ENCODE results near the gene LGSN.
"Not testable (repeated sequence)": the region's sequence is repeated elsewhere in the genome, so short reads cannot be mapped to it uniquely, and the experiment has no call there.

The LGSN gene

GRCh38 chr6:63305277-63305676 lies 14.5 kb downstream of the LGSN start:
- no peak for DNase-seq

- DNase-seq: no peak
Observed at GRCh38 chr6:63303476-63303875, 16.3 kb downstream of the LGSN start.

GRCh38 chr6:63299667-63300066 lies 20.1 kb downstream of the LGSN start:
- DNase-seq: no peak

- DNase-seq: no peak
Observed at GRCh38 chr6:63295553-63296194, 24.1 kb downstream of the LGSN start.

GRCh38 chr6:63290492-63291058 lies 29.2 kb downstream of the LGSN start:
- no peak for DNase-seq

GRCh38 chr6:63289269-63289872 lies 30.4 kb downstream of the LGSN start:
- DNase-seq: no peak

GRCh38 chr6:63280639-63281180 lies 39.1 kb downstream of the LGSN start:
- no peak for DNase-seq

- DNase-seq: no peak
Observed at GRCh38 chr6:63278916-63279315, 40.9 kb downstream of the LGSN start.

GRCh38 chr6:63275953-63276352 lies 43.8 kb downstream of the LGSN start:
- DNase-seq: no peak

GRCh38 chr6:63274795-63275430 lies 44.9 kb downstream of the LGSN start:
- not testable (repeated sequence) for DNase-seq

GRCh38 chr6:63272397-63272796 lies 47.4 kb downstream of the LGSN start:
- DNase-seq: no peak

GRCh38 chr6:63269470-63269869 lies 50.3 kb downstream of the LGSN start:
- DNase-seq: no peak

GRCh38 chr6:63268574-63268973 lies 51.2 kb downstream of the LGSN start:
- DNase-seq: no peak

GRCh38 chr6:63267828-63268227 lies 52.0 kb downstream of the LGSN start:
- no peak for DNase-seq

- no peak for DNase-seq
Observed at GRCh38 chr6:63267046-63267445, 52.7 kb downstream of the LGSN start.

GRCh38 chr6:63263444-63263843 lies 56.3 kb downstream of the LGSN start:
- DNase-seq: no peak

- no peak for DNase-seq
Observed at GRCh38 chr6:63261820-63262219, 58.0 kb downstream of the LGSN start.

- no peak for DNase-seq
Observed at GRCh38 chr6:63259153-63259552, 60.6 kb downstream of the LGSN start.

GRCh38 chr6:63249875-63250482 lies 69.8 kb downstream of the LGSN start:
- DNase-seq: no peak

GRCh38 chr6:63246581-63246980 lies 73.2 kb downstream of the LGSN start:
- no peak for DNase-seq

- DNase-seq: no peak
Observed at GRCh38 chr6:63245909-63246308, 73.9 kb downstream of the LGSN start.

GRCh38 chr6:63245420-63245819 lies 74.4 kb downstream of the LGSN start:
- DNase-seq: no peak

GRCh38 chr6:63236398-63236817 lies 83.4 kb downstream of the LGSN start:
- DNase-seq: peak in 1 of 2 donors; percentile 50
